HepG2 (cell line): Measurements from ENCODE around the gene LSMEM2. TPM values are rescaled to one million over a fixed set of nuclear protein-coding genes. Genes with fewer than 3 reads are reported as not detected.

Experiments used
- HDAC2 ChIP-seq: sonication (generic); formaldehyde crosslinking; IDR thresholded peaks from 2 replicates; pipeline ENCODE4 v1.4.0; 2020; ENCODE audit warnings: missing genetic modification reagents
- SAFB2 ChIP-seq: sonication (generic); formaldehyde crosslinking; IDR thresholded peaks from 2 replicates; pipeline ENCODE4 v1.5.1; 2020; ENCODE audit warnings: missing genetic modification reagents, low read depth, mild to moderate bottlenecking, borderline replicate concordance
- SRF ChIP-seq: IDR thresholded peaks from 2 replicates; pipeline ENCODE4 v1.6.1; 2011; ENCODE audit warnings: mild to moderate bottlenecking, low read depth, low read length, moderate library complexity
- TBX2 ChIP-seq: sonication (generic); formaldehyde crosslinking; IDR thresholded peaks from 2 replicates; pipeline ENCODE4 v1.5.0; 2020; ENCODE audit warnings: missing genetic modification reagents, mild to moderate bottlenecking, borderline replicate concordance
- TOE1 ChIP-seq: sonication (generic); formaldehyde crosslinking; IDR thresholded peaks from 2 replicates; pipeline ENCODE4 v1.4.0; 2020; ENCODE audit warnings: mild to moderate bottlenecking, missing genetic modification reagents
- ZC3H4 ChIP-seq: sonication (generic); formaldehyde crosslinking; IDR thresholded peaks from 2 replicates; pipeline ENCODE4 v1.4.0; 2020; ENCODE audit warnings: missing genetic modification reagents, borderline replicate concordance
- ZKSCAN1 ChIP-seq: fragments of 150-350 bp; IDR thresholded peaks from 2 replicates; pipeline ENCODE4 v1.6.1; 2014; ENCODE audit warnings: low read length
- ZNF225 ChIP-seq: sonication (generic); formaldehyde crosslinking; IDR thresholded peaks from 2 replicates; pipeline ENCODE4 v1.4.0; 2020; ENCODE audit warnings: mild to moderate bottlenecking, missing genetic modification reagents
- ZZZ3 ChIP-seq: sonication (generic); formaldehyde crosslinking; IDR thresholded peaks from 2 replicates; pipeline ENCODE4 v1.4.0; 2020; ENCODE audit warnings: missing genetic modification reagents, mild to moderate bottlenecking, borderline replicate concordance
- polyA plus RNA-seq, 8 experiments: library from polyadenylated mRNA; depleted of rRNA in 3 of 8; stranded (reverse) in 7 of 8; unstranded in 1 of 8; fragments of >200 nt; fragmentation: Illumina TruSeq in 4 of 8; extraction: Trizol in 4 of 8; gene quantifications; 2 replicates each; pipeline versions ENCODE4 v1.2.1 to v1.2.3, GENCODE V29; 2011 to 2016; ENCODE audit warnings: low read depth in 4 of 8, missing spikeins in 1 of 8, mixed read lengths in 1 of 8; ENCODE audit not compliant: insufficient read depth in 1 of 8
- total RNA-seq, 5 experiments: library from RNA; depleted of rRNA; stranded (reverse); fragments of >200 nt; fragmentation: Illumina TruSeq; extraction: Trizol; gene quantifications; 2 replicates each; pipeline ENCODE4 v1.2.3, GENCODE V29; 2016; ENCODE audit warnings: low read depth in 1 of 5
- TF ChIP-seq, protein P1 (sequence below): sonication (generic); formaldehyde crosslinking; IDR thresholded peaks from 2 replicates; pipeline ENCODE4 v1.4.0; 2020; ENCODE audit warnings: missing genetic modification reagents
- TF ChIP-seq, protein P2 (sequence below): IDR thresholded peaks from 2 replicates; pipeline ENCODE4 v1.6.1; 2016; ENCODE audit warnings: mild to moderate bottlenecking

LSMEM2 gene
- total and polyA plus RNA-seq, 2 of the 13 experiments (the other 11 are each of a cell fraction or from before 2014, with no cell fraction given) = 0.07 to 0.41 TPM

DNA sequence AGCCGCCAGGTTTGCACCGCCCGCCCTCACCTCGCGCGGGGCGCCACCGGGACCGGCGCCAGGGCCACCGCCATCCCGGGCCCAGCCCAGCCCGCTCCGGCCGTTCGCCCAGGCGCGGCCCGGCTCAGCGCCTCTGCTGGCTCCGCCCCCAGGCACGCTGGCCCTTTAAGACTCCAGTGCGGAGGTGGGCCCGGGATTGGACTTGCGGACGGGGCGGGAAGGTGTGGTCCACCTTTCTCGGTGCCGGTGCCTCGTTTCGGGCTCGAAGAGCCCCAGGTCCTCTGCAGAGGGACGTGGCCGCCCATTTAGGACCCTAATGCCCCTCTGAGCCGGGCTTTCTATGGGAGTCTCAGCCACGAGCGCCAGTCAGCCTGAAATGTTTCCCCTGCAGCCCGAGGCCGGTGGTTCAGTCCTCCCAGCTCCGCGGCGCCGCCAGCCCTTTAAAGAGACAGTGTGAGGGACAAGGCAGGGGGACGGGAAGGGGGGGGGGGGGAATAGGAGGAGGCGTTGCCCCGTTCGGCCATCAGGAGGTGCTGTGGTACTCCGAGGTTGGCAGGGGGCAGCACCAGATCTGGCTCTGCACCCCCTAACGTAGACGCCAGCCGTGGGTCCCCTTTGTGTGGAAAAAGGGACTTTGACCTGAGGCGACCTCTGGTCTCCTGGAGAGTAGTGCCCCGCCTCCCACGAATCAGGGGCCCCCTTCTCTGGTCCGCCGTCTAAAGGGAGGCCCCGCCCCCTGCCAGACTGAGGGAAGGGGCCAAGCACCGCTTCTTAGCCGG lies 42.6 kb downstream of the LSMEM2 start (continued):
- TF ChIP-seq ZZZ3 (no peak), ZNF225 (no peak), HDAC2 (CRISPR knock-in tag) (peak; percentile 43; the same call in 1 of the 2 replicates), ZC3H4 (CRISPR knock-in tag) (no peak), ZKSCAN1 (no peak), TOE1 (peak; percentile 38; the same call in 1 of the 2 replicates), SRF (no peak), TBX2 (CRISPR knock-in tag) (peak; percentile 24; the same call in 1 of the 2 replicates), SAFB2 (CRISPR knock-in tag) (0 out of 2 replicates have a peak, but pooled peaks have one; percentile 71)
- TF ChIP-seq, protein P1, sequence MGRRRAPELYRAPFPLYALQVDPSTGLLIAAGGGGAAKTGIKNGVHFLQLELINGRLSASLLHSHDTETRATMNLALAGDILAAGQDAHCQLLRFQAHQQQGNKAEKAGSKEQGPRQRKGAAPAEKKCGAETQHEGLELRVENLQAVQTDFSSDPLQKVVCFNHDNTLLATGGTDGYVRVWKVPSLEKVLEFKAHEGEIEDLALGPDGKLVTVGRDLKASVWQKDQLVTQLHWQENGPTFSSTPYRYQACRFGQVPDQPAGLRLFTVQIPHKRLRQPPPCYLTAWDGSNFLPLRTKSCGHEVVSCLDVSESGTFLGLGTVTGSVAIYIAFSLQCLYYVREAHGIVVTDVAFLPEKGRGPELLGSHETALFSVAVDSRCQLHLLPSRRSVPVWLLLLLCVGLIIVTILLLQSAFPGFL (CRISPR knock-in tag) = no peak
- TF ChIP-seq, protein P2, sequence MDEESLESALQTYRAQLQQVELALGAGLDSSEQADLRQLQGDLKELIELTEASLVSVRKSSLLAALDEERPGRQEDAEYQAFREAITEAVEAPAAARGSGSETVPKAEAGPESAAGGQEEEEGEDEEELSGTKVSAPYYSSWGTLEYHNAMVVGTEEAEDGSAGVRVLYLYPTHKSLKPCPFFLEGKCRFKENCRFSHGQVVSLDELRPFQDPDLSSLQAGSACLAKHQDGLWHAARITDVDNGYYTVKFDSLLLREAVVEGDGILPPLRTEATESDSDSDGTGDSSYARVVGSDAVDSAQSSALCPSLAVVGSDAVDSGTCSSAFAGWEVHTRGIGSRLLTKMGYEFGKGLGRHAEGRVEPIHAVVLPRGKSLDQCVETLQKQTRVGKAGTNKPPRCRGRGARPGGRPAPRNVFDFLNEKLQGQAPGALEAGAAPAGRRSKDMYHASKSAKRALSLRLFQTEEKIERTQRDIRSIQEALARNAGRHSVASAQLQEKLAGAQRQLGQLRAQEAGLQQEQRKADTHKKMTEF (CRISPR knock-in tag) = no peak; the same call in 1 of the 2 replicates
